Measurements from ENCODE around the gene KCNQ4. TPM values are rescaled to one million over a fixed set of nuclear protein-coding genes. Genes with fewer than 3 reads are reported as not detected.

The KCNQ4 gene
- total and polyA plus RNA-seq, 2 of the 13 experiments (the other 11 are each of a cell fraction or from before 2014, with no cell fraction given): 0.02 to 0.09 TPM

GRCh38 chr1:40853113-40853884 lies 69.7 kb downstream of the KCNQ4 start (continued):
- TF ChIP-seq KIAA2018 (CRISPR knock-in tag; IDR thresholded peaks at IDR 0.05; ENCODE audit: borderline replicate concordance) (no peak), KAT8 (CRISPR knock-in tag; IDR thresholded peaks at IDR 0.05) (no peak)

GRCh38 chr1:40853885-40854170 lies 70.2 kb downstream of the KCNQ4 start:
- no peaks in the 10 kb centered on the region for H4K20me1 ChIP-seq (ENCODE audit: insufficient read depth, low read length)
- no peak overlapping the region for H3K27ac ChIP-seq (ENCODE audit: extremely low read length, insufficient read depth, low read length)
- DNase-seq (ENCODE audit: low spot score) (no peak), ATAC-seq (no peak), FAIRE-seq (no peak)
- no peaks in the 10 kb centered on the region for H3K36me3 ChIP-seq (replicated peaks in 1 of 2; ENCODE audit: control insufficient read depth in 1 of 2, insufficient read depth in 2 of 2, low read length in 2 of 2)
- no peak overlapping the region for H3K4me3 ChIP-seq (replicated peaks in 1 of 3; ENCODE audit: insufficient read depth in 1 of 3, low read depth in 2 of 3, low read length in 3 of 3)
- intact Hi-C loops (cut with micrococcal nuclease; ENCODE audit: unreplicated experiment): loop anchor here (5.0 kb wide), 1 partner anchor 162 kb away; the partner anchor contains the start of gene NFYC
- H2AFZ ChIP-seq (ENCODE audit: low read length): no peak overlapping the region
- CTCF ChIA-PET (ENCODE audit: low intra/inter-chr PET ratio, low total read pairs): interaction anchor here (1.1 kb wide), 1 partner anchor 99 kb away, joined by 3 read pairs; no protein-coding TSS in a partner anchor
- no peak overlapping the region for H3K9ac ChIP-seq (ENCODE audit: insufficient read depth, low read depth, low read length)
- H3K9me3 ChIP-seq (ENCODE audit: low read length): no peaks in the 10 kb centered on the region
- peaks cover 3 to 50% of the 10 kb centered on the region in 2 experiments; a peak in 4 of 5 replicates for H3K27me3 ChIP-seq (ENCODE audit: control insufficient read depth in 1 of 2, insufficient read depth in 2 of 2, low read length in 2 of 2)
- in situ Hi-C loops (cut with HindIII; ENCODE audit: extremely low pct_ligation_motif_present, low pct_unique_long_range_greater_than_20kb): no loop called here
- no peaks in the 10 kb centered on the region for H3K79me2 ChIP-seq (ENCODE audit: insufficient read depth, low read length)
- no TSS peak for BruUV-seq (replicated peaks)
- POLR2A ChIA-PET: interaction anchor here (0.8 to 1.7 kb wide), 2 partner anchors 9 to 78 kb away, joined by 3 to 9 read pairs; partner anchors contain the start of gene CITED4
- H3K4me1 ChIP-seq (ENCODE audit: insufficient read depth, low read length): peaks cover 7% of the 10 kb centered on the region; the same call in 1 of the 2 replicates
- 21% methylated on average over 1 of the region's 5 CpGs for WGBS (ENCODE audit: low lambda C conversion rate)
- H3K4me2 ChIP-seq (ENCODE audit: low read depth, low read length): no peak overlapping the region
- TF ChIP-seq ZFP36L2 (CRISPR knock-in tag; IDR thresholded peaks at IDR 0.05) (no peak), POLR2AphosphoS2 (IDR thresholded peaks at IDR 0.05; ENCODE audit: low read depth, low read length) (no peak), HMGXB3 (CRISPR knock-in tag; IDR thresholded peaks at IDR 0.05; ENCODE audit: borderline replicate concordance) (no peak), HBP1 (CRISPR knock-in tag; IDR thresholded peaks at IDR 0.05; ENCODE audit: low read depth) (no peak), ZIK1 (CRISPR knock-in tag; IDR thresholded peaks at IDR 0.05; ENCODE audit: borderline replicate concordance, low read depth) (no peak)

Data from HepG2 (cell line).